ACHN (cell line): ENCODE measurements around the gene THOP1.
"Not testable (repeated sequence)": the region's sequence is repeated elsewhere in the genome, so short reads cannot be mapped to it uniquely, and the experiment has no call there.

Experiments
- DNase-seq: peaks from one replicate; pipeline ENCODE4 v3.0.0-alpha.2; 2015
- in situ Hi-C: cut with HindIII; loops from 2 replicates; pipeline ENCODE4 v1.10.0; 2017; ENCODE audit warnings: low sequenced_read_pairs, low pct_ligation_motif_present, low pct_unique_long_range_greater_than_20kb

The THOP1 gene

GRCh38 chr19:2777952-2778683 is 7.2 kb upstream of the THOP1 start:
- no peak for DNase-seq
- in situ Hi-C loops: no loop called here

- DNase-seq: no peak
- in situ Hi-C loops: no loop called here
These were observed 6.1 kb upstream of the THOP1 start for GRCh38 chr19:2779121-2779740.

- no peak for DNase-seq
- in situ Hi-C loops: no loop called here
These were observed 5.0 kb upstream of the THOP1 start for GRCh38 chr19:2780284-2780683.

- in situ Hi-C loops: no loop called here
- no peak for DNase-seq
These were observed 2.9 kb upstream of the THOP1 start for GRCh38 chr19:2782329-2782935.

- in situ Hi-C loops: no loop called here
These were observed 2.1 kb upstream of the THOP1 start, which contains the start of gene SGTA for GRCh38 chr19:2782936-2783780. TSS of gene SGTA (minus strand) at chr19:2783273. CDS start at chr19:2769068, 14,205 bp downstream.

GRCh38 chr19:2783781-2784145 is 1.5 kb upstream of the THOP1 start:
- in situ Hi-C loops: no loop called here
- no peak for DNase-seq

More at GRCh38 chr19:2782936-2783780, 2.1 kb upstream of the THOP1 start, which contains the start of gene SGTA:
- DNase-seq: peak; percentile 98

GRCh38 chr19:2787115-2787514 is 1.8 kb downstream of the THOP1 start:
- no peak for DNase-seq
- in situ Hi-C loops: no loop called here

- DNase-seq: no peak
- in situ Hi-C loops: no loop called here
These were observed 2.9 kb downstream of the THOP1 start for GRCh38 chr19:2788237-2788636.

- in situ Hi-C loops: no loop called here
- no peak for DNase-seq
These were observed 4.9 kb downstream of the THOP1 start for GRCh38 chr19:2790194-2790556.

GRCh38 chr19:2790557-2791271 is 5.4 kb downstream of the THOP1 start:
- in situ Hi-C loops: no loop called here
- no peak for DNase-seq

- no peak for DNase-seq
- in situ Hi-C loops: no loop called here
These were observed 6.1 kb downstream of the THOP1 start for GRCh38 chr19:2791440-2791839.

- in situ Hi-C loops: no loop called here
These were observed 6.6 kb downstream of the THOP1 start for GRCh38 chr19:2791876-2792275.

GRCh38 chr19:2792666-2793065 is 7.4 kb downstream of the THOP1 start:
- DNase-seq, in situ Hi-C loops: not testable (repeated sequence)

More at GRCh38 chr19:2791876-2792275, 6.6 kb downstream of the THOP1 start:
- DNase-seq: no peak

- in situ Hi-C loops: no loop called here
- DNase-seq: no peak
These were observed 7.8 kb downstream of the THOP1 start for GRCh38 chr19:2793126-2793525.

GRCh38 chr19:2793577-2793976 is 8.3 kb downstream of the THOP1 start:
- in situ Hi-C loops: no loop called here

GRCh38 chr19:2795827-2796658 is 10.7 kb downstream of the THOP1 start:
- in situ Hi-C loops: no loop called here
- no peak for DNase-seq

More at GRCh38 chr19:2793577-2793976, 8.3 kb downstream of the THOP1 start:
- DNase-seq: no peak

- in situ Hi-C loops: no loop called here
These were observed 11.5 kb downstream of the THOP1 start for GRCh38 chr19:2796659-2797266.

More at GRCh38 chr19:2796659-2797266, 11.5 kb downstream of the THOP1 start:
- no peak for DNase-seq
